GM23248 (cell line): ENCODE data around the gene EFNA2. TPM values are rescaled to one million over a fixed set of nuclear protein-coding genes. Genes with fewer than 3 reads are reported as not detected.
A peak's percentile ranks its signal among the peaks of the same experiment; 100 is the strongest.

Experiments used
- DNase-seq: peaks from one replicate; pipeline ENCODE4 v3.0.0-alpha.2; 2015
- H2AFZ ChIP-seq: fragments of 200-600 bp; sonication (generic); 2 replicates; pipeline ENCODE4 v1.6.1; 2016; ENCODE audit warnings: antibody characterized with exemption
- H3F3A ChIP-seq: fragments of 200-600 bp; sonication (generic); 2 replicates; pipeline ENCODE4 v1.6.1; 2016; ENCODE audit warnings: mild to moderate bottlenecking, antibody characterized with exemption, mixed run types; ENCODE audit not compliant: insufficient read depth
- H3K27ac ChIP-seq: fragments of 200-600 bp; sonication (generic); 2 replicates; pipeline ENCODE4 v1.5.1; 2016; ENCODE audit warnings: mild to moderate bottlenecking
- H3K27me3 ChIP-seq: fragments of 200-600 bp; sonication (generic); replicated peaks from 2 replicates; pipeline ENCODE4 v1.6.1; 2016; ENCODE audit warnings: mild to moderate bottlenecking; ENCODE audit not compliant: insufficient read depth
- H3K36me3 ChIP-seq: fragments of 200-600 bp; sonication (generic); 2 replicates; pipeline ENCODE4 v1.6.1; 2016; ENCODE audit warnings: low read depth, mild to moderate bottlenecking
- H3K4me1 ChIP-seq: fragments of 200-600 bp; sonication (generic); 2 replicates; pipeline ENCODE4 v1.6.1; 2016; ENCODE audit warnings: mild to moderate bottlenecking; ENCODE audit not compliant: insufficient read depth
- H3K4me2 ChIP-seq: fragments of 200-600 bp; sonication (generic); one replicate; pipeline ENCODE4 v1.6.1; 2016; ENCODE audit warnings: mild to moderate bottlenecking; ENCODE audit not compliant: unreplicated experiment
- H3K4me3 ChIP-seq: fragments of 200-600 bp; sonication (generic); 2 replicates; pipeline ENCODE4 v1.5.1; 2016; ENCODE audit warnings: mild to moderate bottlenecking
- H3K79me2 ChIP-seq: fragments of 200-600 bp; sonication (generic); 2 replicates; pipeline ENCODE4 v1.6.1; 2016; ENCODE audit warnings: mild to moderate bottlenecking; ENCODE audit not compliant: insufficient read depth
- H3K9ac ChIP-seq: fragments of 200-600 bp; sonication (generic); 2 replicates; pipeline ENCODE4 v1.6.1; 2016; ENCODE audit warnings: mild to moderate bottlenecking
- H3K9me2 ChIP-seq: fragments of 200-600 bp; sonication (generic); 2 replicates; pipeline ENCODE4 v1.6.1; 2016; ENCODE audit warnings: mixed run types, mild to moderate bottlenecking, moderate library complexity; ENCODE audit not compliant: insufficient read depth
- H3K9me3 ChIP-seq: fragments of 200-600 bp; sonication (generic); one replicate; pipeline ENCODE4 v1.6.1; 2017; ENCODE audit warnings: low read depth
- H4K20me1 ChIP-seq: fragments of 200-600 bp; sonication (generic); 2 replicates; pipeline ENCODE4 v1.6.0; 2016; ENCODE audit not compliant: insufficient read depth
- EZH2 ChIP-seq: fragments of 200-600 bp; sonication (generic); IDR thresholded peaks from 2 replicates; pipeline ENCODE4 v1.6.1; 2018; ENCODE audit warnings: antibody characterized with exemption, mild to moderate bottlenecking; ENCODE audit not compliant: insufficient read depth, poor library complexity, severe bottlenecking
- EZH2phosphoT487 ChIP-seq: fragments of 200-600 bp; sonication (generic); IDR thresholded peaks from 2 replicates; pipeline ENCODE4 v1.6.1; 2018; ENCODE audit warnings: antibody characterized with exemption, moderate library complexity, mild to moderate bottlenecking, low read depth; ENCODE audit not compliant: insufficient read depth
- WGBS, 2 experiments: methylation state at CpG; one replicate each; pipeline ENCODE4 v1.1.6; 2015 to 2017; ENCODE audit warnings: low lambda C conversion rate in 2 of 2, low coverage in 1 of 2; ENCODE audit errors: missing lambda C conversion rate in 2 of 2; 5-methylcytosine and 5-hydroxymethylcytosine counted together
- in situ Hi-C: fragments of 300-500 bp; cut with MboI; formaldehyde crosslinking; loops from 2 replicates; pipeline ENCODE4 v1.15.0; 2020
- polyA plus RNA-seq: library from polyadenylated mRNA; unstranded; fragments of >200 nt; fragmentation: Nextera tagmentation; extraction: Ambion mirVana; gene quantifications from 2 replicates; pipeline ENCODE4 v1.2.1, GENCODE V29; 2016
- total RNA-seq: library from RNA; depleted of rRNA; stranded (reverse); fragments of >200 nt; shearing (Covaris generic); gene quantifications from 2 replicates; pipeline ENCODE4 v1.2.3, GENCODE V29; 2014

Gene EFNA2
- total and polyA plus RNA-seq, 2 experiments from 2014 or later, result not detected

DNA sequence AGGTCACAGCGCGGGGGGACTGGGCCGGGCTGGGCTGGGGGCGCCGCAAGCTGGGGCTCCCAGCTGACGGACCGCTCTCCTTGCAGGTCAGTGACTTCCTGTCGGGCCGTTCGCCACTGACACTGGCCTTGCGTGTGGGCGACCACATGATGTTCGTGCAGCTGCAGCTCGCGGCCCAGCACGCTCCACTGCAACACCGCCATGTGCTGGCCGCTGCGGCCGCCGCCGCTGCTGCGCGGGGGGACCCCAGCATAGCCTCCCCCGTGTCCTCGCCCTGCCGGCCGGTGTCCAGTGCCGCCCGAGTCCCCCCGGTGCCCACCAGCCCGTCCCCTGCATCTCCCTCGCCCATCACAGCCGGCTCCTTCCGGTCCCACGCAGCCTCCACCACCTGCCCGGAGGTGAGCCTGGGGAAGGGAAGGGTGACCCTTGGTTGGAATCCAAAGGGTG is 31.6 kb upstream of the EFNA2 start:
- in situ Hi-C loops, result no loop called here
- TF ChIP-seq EZH2phosphoT487 (no peak), EZH2 (no peak)
- Histone ChIP-seq H3K36me3 (peaks cover 43% of the 10 kb centered on the region), H3F3A (peaks cover 38% of the 10 kb centered on the region), H3K4me3 (peak overlapping the region; percentile 85), H2AFZ (no peak overlapping the region), H4K20me1 (no peaks in the 10 kb centered on the region), H3K79me2 (peaks cover 72% of the 10 kb centered on the region), H3K9me2 (no peaks in the 10 kb centered on the region), H3K4me1 (peaks cover 29% of the 10 kb centered on the region), H3K9ac (peak overlapping the region; percentile 99), H3K27me3 (no peaks in the 10 kb centered on the region), H3K27ac (peak overlapping the region; percentile 98), H3K9me3 (no peaks in the 10 kb centered on the region), H3K4me2 (peak overlapping the region; percentile 87)
- WGBS, 2 experiments, result 90% methylated on average over 37 of the region's 37 CpGs; no CpG with 5 or more reads in 1 of the 2 experiments
- peak; percentile 43 for DNase-seq

DNA sequence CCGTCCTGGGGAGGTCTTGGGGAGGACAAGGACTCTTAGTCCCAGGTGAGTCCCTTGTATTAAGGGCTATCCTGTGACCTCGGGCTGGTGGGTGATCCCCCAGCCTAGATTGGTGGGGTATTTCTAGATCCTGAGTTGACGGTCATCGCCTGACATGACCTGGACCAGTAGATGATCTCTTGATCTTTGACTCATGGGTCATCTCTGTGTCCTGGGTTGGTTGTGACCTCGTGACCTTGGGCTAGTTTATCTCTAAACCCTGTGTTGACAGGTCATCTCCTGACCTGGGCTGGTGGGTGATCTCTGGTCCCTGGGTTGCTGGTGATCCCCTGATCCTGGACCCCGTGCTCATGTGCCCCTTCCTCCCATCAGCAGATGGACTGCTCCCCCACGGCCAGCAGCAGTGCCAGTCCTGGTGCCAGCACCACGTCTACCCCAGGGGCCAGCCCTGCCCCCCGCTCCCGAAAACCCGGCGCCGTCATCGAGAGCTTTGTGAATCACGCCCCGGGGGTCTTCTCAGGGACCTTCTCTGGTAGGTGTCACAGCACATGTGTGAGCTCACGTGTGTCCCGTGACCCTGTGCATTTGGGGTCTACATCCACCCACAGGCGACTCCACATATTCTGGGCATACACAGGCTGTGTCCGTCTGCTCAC is 31.0 kb upstream of the EFNA2 start:
- no peak overlapping the region for H2AFZ ChIP-seq
- H3K9me2 ChIP-seq, result no peaks in the 10 kb centered on the region
- peak overlapping the region; percentile 98 for H3K27ac ChIP-seq
- peaks cover 42% of the 10 kb centered on the region for H3F3A ChIP-seq
- TF ChIP-seq EZH2phosphoT487 (no peak), EZH2 (no peak)
- H3K4me2 ChIP-seq, result no peak overlapping the region
- peaks cover 43% of the 10 kb centered on the region for H3K36me3 ChIP-seq
- peak; percentile 13 for DNase-seq
- H4K20me1 ChIP-seq, result no peaks in the 10 kb centered on the region
- no peaks in the 10 kb centered on the region for H3K9me3 ChIP-seq
- WGBS, 2 experiments, result 86 to 88% methylated on average over 20 of the region's 20 CpGs
- H3K27me3 ChIP-seq, result no peaks in the 10 kb centered on the region
- peaks cover 32% of the 10 kb centered on the region for H3K4me1 ChIP-seq
- H3K9ac ChIP-seq, result peak overlapping the region; percentile 99
- no peak overlapping the region for H3K4me3 ChIP-seq
- in situ Hi-C loops, result no loop called here
- H3K79me2 ChIP-seq, result peaks cover 72% of the 10 kb centered on the region

DNA sequence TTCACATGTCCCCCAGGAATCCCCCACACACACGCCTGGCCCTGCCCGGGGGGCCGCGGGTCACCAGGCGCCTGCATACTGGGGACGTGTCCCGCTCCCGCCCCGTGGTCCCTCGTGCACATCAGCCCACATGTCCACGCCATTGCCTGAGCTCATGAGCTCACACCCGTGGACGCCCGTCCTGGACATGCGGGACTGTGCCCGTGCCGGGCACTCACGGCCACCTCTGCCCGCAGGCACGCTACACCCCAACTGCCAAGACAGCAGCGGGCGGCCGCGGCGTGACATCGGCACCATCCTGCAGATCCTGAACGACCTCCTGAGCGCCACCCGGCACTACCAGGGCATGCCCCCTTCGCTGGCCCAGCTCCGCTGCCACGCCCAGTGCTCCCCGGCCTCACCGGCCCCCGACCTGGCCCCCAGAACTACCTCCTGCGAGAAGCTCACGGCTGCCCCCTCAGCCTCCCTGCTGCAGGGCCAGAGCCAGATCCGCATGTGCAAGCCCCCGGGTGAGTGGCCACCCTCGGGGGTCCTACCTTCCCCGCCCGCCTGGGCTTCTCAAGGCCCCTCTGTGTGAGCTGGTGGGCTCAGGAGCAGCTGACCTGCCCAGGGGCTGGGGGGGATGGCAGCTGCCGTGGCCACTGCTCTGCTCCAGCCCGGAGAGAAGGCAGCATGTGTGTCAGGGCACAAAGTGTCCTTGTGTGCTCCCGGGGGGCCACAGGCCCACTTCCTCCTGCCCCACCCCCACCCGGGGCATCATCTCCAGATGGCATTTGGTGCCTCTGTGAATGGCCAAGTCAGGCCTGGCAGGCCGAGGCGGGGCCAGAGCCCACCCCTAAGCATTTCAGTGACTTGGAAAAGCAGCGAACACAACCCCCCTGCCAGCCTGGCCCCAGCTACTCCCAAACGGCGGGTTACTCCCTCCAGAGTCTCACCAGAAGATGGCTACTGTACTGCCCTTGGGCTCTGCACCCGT is 30.2 kb upstream of the EFNA2 start:
- no peaks in the 10 kb centered on the region for H3K27me3 ChIP-seq
- H3K9me3 ChIP-seq, result no peaks in the 10 kb centered on the region
- H3K36me3 ChIP-seq, result peaks cover 40% of the 10 kb centered on the region
- H2AFZ ChIP-seq, result no peak overlapping the region
- 86 to 88% methylated on average over 19 to 50 of the region's 52 CpGs for WGBS, 2 experiments
- peaks cover 69% of the 10 kb centered on the region for H3K79me2 ChIP-seq
- H3F3A ChIP-seq, result peaks cover 45% of the 10 kb centered on the region
- H3K9ac ChIP-seq, result peak overlapping the region; percentile 99
- peaks cover 38% of the 10 kb centered on the region for H3K4me1 ChIP-seq
- peak overlapping the region; percentile 98 for H3K27ac ChIP-seq
- no peaks in the 10 kb centered on the region for H4K20me1 ChIP-seq
- no peak overlapping the region for H3K4me2 ChIP-seq
- H3K4me3 ChIP-seq, result no peak overlapping the region
- in situ Hi-C loops, result no loop called here
- H3K9me2 ChIP-seq, result no peaks in the 10 kb centered on the region
- TF ChIP-seq EZH2, result no peak
- no peak for TF ChIP-seq EZH2phosphoT487
- peak; percentile 31 for DNase-seq

DNA sequence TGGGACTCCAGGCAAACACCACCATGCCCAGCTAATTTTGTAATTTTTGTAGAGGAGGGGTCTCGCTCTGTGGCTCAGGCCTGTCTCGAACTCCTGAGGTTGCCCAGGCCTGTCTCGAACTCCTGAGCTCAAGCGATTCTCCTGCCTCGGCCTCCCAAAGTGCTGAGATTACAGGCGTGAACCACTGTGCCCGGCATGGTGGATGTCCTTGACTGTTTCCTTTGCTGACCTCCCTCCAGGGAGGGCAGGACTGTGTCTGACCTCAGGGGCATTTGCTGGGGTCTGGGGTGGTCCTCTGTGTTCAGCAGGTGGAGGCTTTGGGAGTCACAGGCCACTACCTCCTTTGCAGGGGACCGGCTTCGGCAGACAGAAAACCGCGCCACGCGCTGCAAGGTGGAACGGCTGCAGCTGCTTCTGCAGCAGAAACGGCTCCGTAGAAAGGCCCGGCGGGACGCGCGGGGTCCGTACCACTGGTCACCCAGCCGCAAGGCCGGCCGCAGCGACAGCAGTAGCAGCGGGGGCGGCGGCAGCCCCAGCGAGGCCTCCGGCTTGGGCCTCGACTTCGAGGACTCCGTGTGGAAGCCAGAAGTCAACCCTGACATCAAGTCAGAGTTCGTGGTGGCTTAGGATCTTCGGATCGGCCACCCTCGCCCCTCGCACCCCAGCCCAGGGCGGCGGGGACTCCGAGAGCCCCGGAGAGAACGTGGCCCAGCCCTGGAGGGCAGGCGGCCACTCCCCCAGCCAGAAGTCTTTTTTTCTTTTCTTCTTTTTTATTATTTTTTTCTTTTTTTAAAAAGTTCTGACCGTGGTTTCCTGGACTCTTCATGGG is 28.8 kb upstream of the EFNA2 start:
- Histone ChIP-seq H3K79me2 (peaks cover 56% of the 10 kb centered on the region), H3K4me1 (peaks cover 44% of the 10 kb centered on the region), H2AFZ (no peak overlapping the region), H4K20me1 (no peaks in the 10 kb centered on the region), H3K4me3 (no peak overlapping the region), H3K27ac (peak overlapping the region; percentile 98), H3K9me2 (no peaks in the 10 kb centered on the region), H3K36me3 (peaks cover 35% of the 10 kb centered on the region), H3K27me3 (no peaks in the 10 kb centered on the region), H3K9me3 (no peaks in the 10 kb centered on the region), H3F3A (peaks cover 45% of the 10 kb centered on the region), H3K9ac (peak overlapping the region; percentile 94), H3K4me2 (peak overlapping the region; percentile 36)
- WGBS, 2 experiments, result 87 to 91% methylated on average over 26 to 46 of the region's 46 CpGs
- peak; percentile 23 for DNase-seq
- no peak for TF ChIP-seq EZH2
- no peak for TF ChIP-seq EZH2phosphoT487
- in situ Hi-C loops, result no loop called here
